ENCODE data around the gene CCDC9B. TPM values are rescaled to one million over a fixed set of nuclear protein-coding genes. Genes with fewer than 3 reads are reported as not detected.

Gene CCDC9B
- total RNA-seq (1 to 10 TPM; 1.4 to 1.5 TPM), polyA plus RNA-seq (under 1 TPM in 2 of 3 donors, not detected in 1; 0.08 to 0.62 TPM), total RNA-seq (0.30 to 1.4 (median 0.83) reads per million in 6 experiments)

- ATAC-seq, result no peak
- H3K27ac Mint-ChIP-seq, result no peak within 1 kb of the TSS
- H3K4me1 Mint-ChIP-seq, result peaks cover 3 to 14% (median 8%) of the 10 kb centered on the region in 4 donors
- no peaks in the 10 kb centered on the region for H3K9me3 Mint-ChIP-seq
- no peaks in the 10 kb centered on the region for H3K36me3 Mint-ChIP-seq
- DNase-seq, result no peak
- H3K4me3 Mint-ChIP-seq, result no peak within 1 kb of the TSS
- peaks cover 0 to 5% (median 1%) of the 10 kb centered on the region in 5 donors for H3K27me3 Mint-ChIP-seq
- POLR2A ChIA-PET, result no interaction called here
Observed at GRCh38 chr15:40340740-40341400, at the start of gene CCDC9B. TSS of gene CCDC9B (minus strand) at chr15:40340939. CDS start at chr15:40340819, 120 bp downstream.

- H3K36me3 Mint-ChIP-seq, result peaks cover 0 to 62% (median 23%) of the 10 kb centered on the region in 3 donors
- no peaks in the 10 kb centered on the region for H3K27me3 Mint-ChIP-seq
- no peak overlapping the region for H3K4me3 Mint-ChIP-seq
- DNase-seq, result no peak
- H3K4me1 Mint-ChIP-seq, result peaks cover 0 to 6% (median 0%) of the 10 kb centered on the region in 4 donors
- POLR2A ChIA-PET, result no interaction called here
- ATAC-seq, result no peak
- H3K9me3 Mint-ChIP-seq, result no peaks in the 10 kb centered on the region
- peak overlapping the region in 2 of 10 donors; percentile 19 to 32 for H3K27ac Mint-ChIP-seq
Observed at GRCh38 chr15:40389824-40390595, 49.3 kb upstream of the CCDC9B start.

- Mint-ChIP-seq H3K27ac (peak overlapping the region in 2 of 10 donors; percentile 19 to 32), H3K4me1 (peaks cover 0 to 13% (median 3%) of the 10 kb centered on the region in 4 donors), H3K36me3 (peaks cover 0 to 62% (median 23%) of the 10 kb centered on the region in 3 donors), H3K4me3 (no peak overlapping the region), H3K9me3 (no peaks in the 10 kb centered on the region), H3K27me3 (no peaks in the 10 kb centered on the region)
- ATAC-seq (no peak), DNase-seq (no peak)
- POLR2A ChIA-PET, result interaction anchor here (0.6 kb wide), 1 partner anchor 684 kb away, joined by 7 read pairs; no protein-coding TSS in a partner anchor
Observed at GRCh38 chr15:40388941-40389823, 48.4 kb upstream of the CCDC9B start.

GRCh38 chr15:40386480-40386879 is 45.7 kb upstream of the CCDC9B start:
- POLR2A ChIA-PET, result no interaction called here
- Mint-ChIP-seq H3K27me3 (no peaks in the 10 kb centered on the region), H3K27ac (no peak overlapping the region)

GRCh38 chr15:40382580-40383456 is 42.1 kb upstream of the CCDC9B start, which contains the start of gene KNSTRN:
TSS of gene KNSTRN (plus strand) at chr15:40382721. CDS start at chr15:40382836, 115 bp downstream.
- ATAC-seq (peak; percentile 98 to 99), DNase-seq (peak; percentile 79 to 96 (median 90))
- H3K27me3 Mint-ChIP-seq, result no peaks in the 10 kb centered on the region
- peaks cover 12 to 28% (median 16%) of the 10 kb centered on the region in 4 donors for H3K4me1 Mint-ChIP-seq
- peak within 1 kb of the TSS; percentile 92 to 99 (median 96) for H3K4me3 Mint-ChIP-seq
- POLR2A ChIA-PET, result interaction anchor here (0.7 to 1.9 kb wide), 7 partner anchors 11 to 60 kb away, joined by 3 to 17 read pairs (median 4); partner anchors contain the start of gene IVD
- no peaks in the 10 kb centered on the region for H3K9me3 Mint-ChIP-seq
- H3K27ac Mint-ChIP-seq, result peak within 1 kb of the TSS; percentile 56 to 91 (median 87)
- peaks cover 0 to 14% (median 10%) of the 10 kb centered on the region in 3 donors for H3K36me3 Mint-ChIP-seq

More at GRCh38 chr15:40386480-40386879, 45.7 kb upstream of the CCDC9B start:
- no peak for ATAC-seq
- Mint-ChIP-seq H3K36me3 (peaks cover 0 to 41% (median 19%) of the 10 kb centered on the region in 3 donors), H3K4me1 (peaks cover 12 to 29% (median 16%) of the 10 kb centered on the region in 4 donors), H3K9me3 (no peaks in the 10 kb centered on the region), H3K4me3 (no peak overlapping the region)
- DNase-seq, result no peak

GRCh38 chr15:40381818-40382529 is 41.2 kb upstream of the CCDC9B start:
- H3K4me3 Mint-ChIP-seq, result peak overlapping the region in 5 of 10 donors; percentile 51 to 99 (median 92)
- no peaks in the 10 kb centered on the region for H3K9me3 Mint-ChIP-seq
- peaks cover 0 to 6% (median 1%) of the 10 kb centered on the region in 3 donors for H3K36me3 Mint-ChIP-seq
- H3K4me1 Mint-ChIP-seq, result peaks cover 12 to 28% (median 16%) of the 10 kb centered on the region in 4 donors
- H3K27ac Mint-ChIP-seq, result peak overlapping the region in 2 of 10 donors; percentile 81 to 85
- DNase-seq (no peak), ATAC-seq (no peak)
- POLR2A ChIA-PET, result interaction anchor here (0.7 to 1.9 kb wide), 3 partner anchors 13 to 59 kb away, joined by 3 to 17 read pairs (median 4); partner anchors contain the start of gene IVD
- H3K27me3 Mint-ChIP-seq, result no peaks in the 10 kb centered on the region

- Mint-ChIP-seq H3K27me3 (no peaks in the 10 kb centered on the region), H3K36me3 (no peaks in the 10 kb centered on the region), H3K27ac (no peak overlapping the region), H3K4me3 (no peak overlapping the region), H3K4me1 (peaks cover 12 to 28% (median 16%) of the 10 kb centered on the region in 4 donors), H3K9me3 (no peaks in the 10 kb centered on the region)
- no peak for ATAC-seq
- DNase-seq, result no peak
- POLR2A ChIA-PET, result interaction anchor here (0.9 kb wide), 1 partner anchor 228 kb away, joined by 3 read pairs; no protein-coding TSS in a partner anchor
Observed at GRCh38 chr15:40380636-40381035, 39.9 kb upstream of the CCDC9B start.

- Mint-ChIP-seq H3K4me3 (no peak overlapping the region), H3K36me3 (no peaks in the 10 kb centered on the region), H3K9me3 (no peaks in the 10 kb centered on the region), H3K4me1 (peaks cover 12 to 26% (median 16%) of the 10 kb centered on the region in 4 donors), H3K27ac (no peak overlapping the region), H3K27me3 (no peaks in the 10 kb centered on the region)
- DNase-seq, result no peak
- no peak for ATAC-seq
- POLR2A ChIA-PET, result interaction anchor here (0.9 kb wide), 1 partner anchor 10 kb away, joined by 3 read pairs; no protein-coding TSS in a partner anchor
Observed at GRCh38 chr15:40379853-40380252, 39.1 kb upstream of the CCDC9B start.

GRCh38 chr15:40379374-40379773 is 38.6 kb upstream of the CCDC9B start:
- POLR2A ChIA-PET, result interaction anchor here (0.9 kb wide), 1 partner anchor 10 kb away, joined by 3 read pairs; no protein-coding TSS in a partner anchor
- Mint-ChIP-seq H3K36me3 (no peaks in the 10 kb centered on the region), H3K27ac (no peak overlapping the region), H3K4me1 (peaks cover 12 to 21% (median 14%) of the 10 kb centered on the region in 4 donors), H3K4me3 (no peak overlapping the region), H3K27me3 (no peaks in the 10 kb centered on the region), H3K9me3 (no peaks in the 10 kb centered on the region)
- ATAC-seq, result no peak
- DNase-seq, result no peak

- ATAC-seq (no peak), DNase-seq (no peak)
- H3K27ac Mint-ChIP-seq, result no peak overlapping the region
- POLR2A ChIA-PET, result no interaction called here
- peaks cover 3 to 7% (median 4%) of the 10 kb centered on the region in 4 donors for H3K4me1 Mint-ChIP-seq
- no peaks in the 10 kb centered on the region for H3K36me3 Mint-ChIP-seq
- H3K9me3 Mint-ChIP-seq, result no peaks in the 10 kb centered on the region
- H3K27me3 Mint-ChIP-seq, result no peaks in the 10 kb centered on the region
- H3K4me3 Mint-ChIP-seq, result no peak overlapping the region
Observed at GRCh38 chr15:40377606-40378005, 36.9 kb upstream of the CCDC9B start.

GRCh38 chr15:40372981-40373380 is 32.2 kb upstream of the CCDC9B start:
- H3K27me3 Mint-ChIP-seq, result no peaks in the 10 kb centered on the region
- no peak overlapping the region for H3K27ac Mint-ChIP-seq
- POLR2A ChIA-PET, result no interaction called here
- H3K4me1 Mint-ChIP-seq, result peaks cover 2 to 6% (median 3%) of the 10 kb centered on the region in 4 donors
- no peak for DNase-seq
- H3K9me3 Mint-ChIP-seq, result no peaks in the 10 kb centered on the region
- no peak overlapping the region for H3K4me3 Mint-ChIP-seq
- ATAC-seq, result no peak
- no peaks in the 10 kb centered on the region for H3K36me3 Mint-ChIP-seq

Measured in naive thymus-derived CD8-positive, alpha-beta T cell (primary cell).